Inflammatory macrophage (primary cell): ENCODE results near the gene HOXB3.

Source experiments
- DNase-seq, 2 donors: peaks; one replicate each; pipeline ENCODE4 v3.0.0-alpha.2; 2020 to 2022

HOXB3 gene

GRCh38 chr17:48612456-48612853, 22.4 kb upstream of the HOXB3 start:
- no peak for DNase-seq

GRCh38 chr17:48611681-48612455, 21.8 kb upstream of the HOXB3 start:
- no peak for DNase-seq

GRCh38 chr17:48611213-48611612, 21.2 kb upstream of the HOXB3 start:
- DNase-seq: peak in 1 of 2 donors; percentile 25

GRCh38 chr17:48610282-48611211, 20.5 kb upstream of the HOXB3 start, which contains the start of gene HOXB7:
HOXB7 (minus strand) TSS chr17:48611017; CDS start chr17:48610918, 99 bp downstream.
- DNase-seq: peak; percentile 23

- DNase-seq: no peak
These were observed 19.8 kb upstream of the HOXB3 start for GRCh38 chr17:48609759-48610281.

GRCh38 chr17:48609033-48609432, 19.0 kb upstream of the HOXB3 start:
- DNase-seq: no peak

- no peak for DNase-seq
These were observed 18.4 kb upstream of the HOXB3 start for GRCh38 chr17:48608494-48608834.

- DNase-seq: no peak
These were observed 17.0 kb upstream of the HOXB3 start for GRCh38 chr17:48606892-48607614.

GRCh38 chr17:48605991-48606891, 16.2 kb upstream of the HOXB3 start:
- no peak for DNase-seq

- no peak for DNase-seq
These were observed 15.4 kb upstream of the HOXB3 start for GRCh38 chr17:48605409-48605919.

GRCh38 chr17:48604770-48605329, 14.8 kb upstream of the HOXB3 start, which contains the start of gene HOXB6:
HOXB6 (minus strand) TSS chr17:48604986; CDS start chr17:48598150, 6,836 bp downstream.
- no peak for DNase-seq

GRCh38 chr17:48603959-48604769, 14.1 kb upstream of the HOXB3 start:
- no peak for DNase-seq

- DNase-seq: no peak
These were observed 11.7 kb upstream of the HOXB3 start for GRCh38 chr17:48601539-48602425.

- no peak for DNase-seq
These were observed 11.1 kb upstream of the HOXB3 start for GRCh38 chr17:48601207-48601538.

- no peak for DNase-seq
These were observed 10.4 kb upstream of the HOXB3 start for GRCh38 chr17:48600244-48601098.

GRCh38 chr17:48599354-48599753, 9.3 kb upstream of the HOXB3 start:
- no peak for DNase-seq

GRCh38 chr17:48598736-48599135, 8.7 kb upstream of the HOXB3 start:
- no peak for DNase-seq
